A549 treated with Hydrocortisone at 1 μM for 4 hours (cell line): Measurements from ENCODE around the gene COL28A1. TPM values are rescaled to one million over a fixed set of nuclear protein-coding genes. Genes with fewer than 3 reads are reported as not detected.

Experiments
- total RNA-seq: library from RNA; stranded (reverse); fragments of 200-300 nt; extraction: Qiagen RNA extraction; gene quantifications from 5 replicates; pipeline ENCODE4 v1.2.3, GENCODE V29; 2022

The COL28A1 gene
- 0.43 to 0.97 TPM (median 0.67 TPM) in 5 replicates for total RNA-seq

DNA sequence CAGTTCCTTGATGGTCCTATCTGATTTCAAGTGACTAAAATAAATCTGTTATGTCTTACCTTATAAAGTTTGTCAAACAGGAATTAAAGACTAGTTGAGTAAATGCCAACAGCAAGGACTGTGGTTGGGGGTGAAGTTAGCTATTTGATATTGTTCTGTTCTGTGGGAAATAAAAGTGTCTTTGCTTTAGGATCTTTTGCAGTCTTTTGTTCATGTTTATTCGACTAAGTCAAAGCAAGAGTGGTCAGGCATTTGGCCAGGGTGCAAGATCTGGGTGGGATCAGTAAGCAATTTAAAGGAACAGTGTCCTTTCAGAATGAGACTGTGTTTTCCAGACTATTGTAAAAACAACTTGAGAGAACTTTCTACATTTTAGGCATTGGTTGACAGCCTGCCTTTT is at the start of gene COL28A1:
COL28A1 (minus strand) TSS at position 183 of the 400 bp plus-strand sequence. CDS start 2,998 bp downstream, outside the sequence.

GRCh38 chr7:7566651-7567611 is 31.3 kb upstream of the COL28A1 start, which contains the start of gene MIOS:
TSS of gene MIOS (plus strand) at chr7:7566884. CDS start at chr7:7572476, 5,592 bp downstream.

Other genes starting within 250 kb of the COL28A1 start
- 16.5 to 22.4 TPM (median 19.1 TPM) in 5 replicates for gene MIOS, start 31.0 kb upstream of the COL28A1 start, total RNA-seq
- gene UMAD1, start 104.9 kb upstream of the COL28A1 start, total RNA-seq = 8.9 to 10.4 TPM (median 10.0 TPM) in 5 replicates
- gene RPA3, start 182.7 kb upstream of the COL28A1 start, total RNA-seq = 67.2 to 108 TPM (median 106 TPM) in 5 replicates